Left cardiac atrium (tissue), 4 donors: Measurements from ENCODE around the gene APBB2. TPM values are rescaled to one million over a fixed set of nuclear protein-coding genes. Genes with fewer than 3 reads are reported as not detected.

ENCODE experiments used
- ATAC-seq, 2 donors: fragments of 200-7000 bp; cut with Tn5 transposase; one replicate each; pipeline ENCODE4 v1.9.1; 2020; ENCODE audit warnings: mild to moderate bottlenecking in 2 of 2, moderate library complexity in 2 of 2
- DNase-seq: peaks from one replicate; pipeline ENCODE4 v3.0.0-alpha.2; 2020
- intact Hi-C, 2 donors: fragments of 100-400 bp; cut with DNase I; formaldehyde crosslinking; loops; one replicate each; pipeline versions ENCODE4 v1.14.1 to v1.15.1; 2022 to 2023
- total RNA-seq, 2 donors: library from RNA; stranded (reverse); fragmentation: NEBNext Ultra II Directional; extraction: Animal tissue kit (Norgen Biotek cat#: 25700); gene quantifications; one replicate each; pipeline ENCODE4 v1.2.1, GENCODE V29; 2021
- donor health status: DM: no; HTN: yes; CAD: no.
- donor health status: DM: no; HTN: yes; CAD: no; lungs with severe emphysema.
- donor health status: DM: yes; HTN: yes; CAD: no.
- donor health status: Dilated cardiomyopathy.

The APBB2 gene
- total RNA-seq, 2 donors from 2014 or later: 53.0 to 56.5 TPM

DNA sequence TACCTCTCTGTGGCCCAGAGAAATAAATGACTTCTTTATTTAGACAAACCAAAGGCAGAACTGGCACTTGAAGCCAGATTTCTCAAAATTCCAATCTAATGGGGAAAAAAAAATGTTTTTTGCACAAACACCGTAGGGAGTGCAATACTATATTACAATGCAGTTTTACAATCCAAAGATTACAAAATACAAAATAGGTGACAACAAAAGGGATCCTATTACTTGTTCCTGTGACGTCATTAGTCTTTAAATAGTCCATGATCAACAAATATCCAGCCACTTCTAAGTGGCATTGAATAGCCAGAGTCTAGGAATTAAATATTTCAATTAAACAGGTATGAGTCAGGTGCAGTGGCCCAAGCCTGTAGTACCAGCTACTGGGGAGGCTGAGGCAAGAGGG, 3.0 kb upstream of the APBB2 start:
- no peak for ATAC-seq
- intact Hi-C loops: loop anchor here (5.0 to 10.0 kb wide), 2 partner anchors 290 to 473 kb away; partner anchors contain the start of gene NSUN7 (in 1 of the 2)
- no peak for DNase-seq

DNA sequence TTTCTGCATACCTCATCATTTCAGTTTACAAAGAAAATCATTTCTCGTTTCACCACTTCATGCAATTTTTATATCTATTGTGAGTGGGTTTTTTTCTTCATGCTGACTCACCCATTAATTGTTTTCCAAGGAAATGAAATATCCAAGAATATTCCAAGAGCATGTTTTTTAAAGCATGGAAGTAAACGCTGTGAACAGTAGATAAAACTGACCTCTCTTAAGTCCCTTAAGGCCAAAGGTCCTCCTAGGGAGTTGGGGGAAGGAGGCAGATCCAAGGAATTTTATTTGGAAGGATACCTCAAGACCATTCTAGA, 2.6 kb upstream of the APBB2 start:
- no peak for ATAC-seq
- no peak for DNase-seq
- intact Hi-C loops: loop anchor here (5.0 to 10.0 kb wide), 2 partner anchors 290 to 472 kb away; partner anchors contain the start of gene NSUN7 (in 1 of the 2)

DNA sequence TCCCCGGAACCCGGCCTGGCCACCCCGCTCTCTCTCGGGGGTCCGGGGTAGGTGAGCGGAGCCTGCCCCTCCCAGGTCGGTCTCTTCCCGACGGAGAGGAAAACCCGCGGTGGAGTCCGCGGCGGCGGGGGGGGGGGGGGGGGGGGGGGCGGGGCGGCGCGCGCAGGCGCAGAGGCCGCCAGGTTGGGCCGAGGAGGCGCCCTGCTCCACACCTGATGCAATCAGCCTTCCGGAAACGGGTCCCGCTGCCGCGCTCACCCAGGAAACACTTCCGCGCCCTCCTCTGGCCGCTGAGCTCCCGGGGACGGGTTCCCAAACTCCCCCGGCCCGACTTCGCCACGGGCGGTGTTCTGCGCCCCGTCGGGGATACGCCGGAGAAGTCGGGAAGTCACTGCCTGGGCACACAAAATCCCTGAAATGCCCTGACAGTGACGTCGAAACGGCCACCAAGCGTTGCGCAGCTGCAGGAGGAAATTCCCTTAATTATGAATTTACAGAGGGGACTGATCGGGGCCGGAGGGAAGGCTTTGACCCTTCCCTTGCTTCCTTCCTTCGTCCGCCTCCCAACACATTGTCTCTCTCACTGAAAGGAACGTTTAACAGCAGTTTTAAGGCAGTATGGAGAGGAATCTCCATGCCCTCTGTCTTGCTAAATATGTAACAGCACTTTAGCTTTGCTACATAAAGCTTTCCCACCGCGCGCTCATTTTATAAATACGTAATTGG, 2.1 kb upstream of the APBB2 start:
- intact Hi-C loops: loop anchor here (5.0 to 10.0 kb wide), 2 partner anchors 289 to 472 kb away; partner anchors contain the start of gene NSUN7 (in 1 of the 2)
- ATAC-seq: peak; percentile 38 to 58
- DNase-seq: peak; percentile 75

- intact Hi-C loops: loop anchor here (5.0 to 10.0 kb wide), 2 partner anchors 289 to 471 kb away; partner anchors contain the start of gene NSUN7 (in 1 of the 2)
- DNase-seq (no peak), ATAC-seq (no peak)
Observed at GRCh38 chr4:41215969-41216293, 1.6 kb upstream of the APBB2 start.

- no peak for DNase-seq
- no peak for ATAC-seq
- intact Hi-C loops: loop anchor here (5.0 to 10.0 kb wide), 2 partner anchors 288 to 470 kb away; partner anchors contain the start of gene NSUN7 (in 1 of the 2)
Observed at GRCh38 chr4:41215155-41215554, 813 bp upstream of the APBB2 start.

- intact Hi-C loops: loop anchor here (5.0 to 10.0 kb wide), 5 partner anchors 57 to 470 kb away; partner anchors contain the start of gene NSUN7 (in 1 of the 2)
- DNase-seq (no peak), ATAC-seq (no peak)
Observed at GRCh38 chr4:41214825-41215146, 444 bp upstream of the APBB2 start.

GRCh38 chr4:41213625-41214135, 662 bp downstream of the APBB2 start:
- DNase-seq (peak; percentile 35), ATAC-seq (peak; percentile 28 to 37)
- intact Hi-C loops: loop anchor here (2.0 to 10.0 kb wide), 6 partner anchors 56 to 469 kb away; partner anchors contain the start of gene NSUN7 (in 1 of the 2)

DNA sequence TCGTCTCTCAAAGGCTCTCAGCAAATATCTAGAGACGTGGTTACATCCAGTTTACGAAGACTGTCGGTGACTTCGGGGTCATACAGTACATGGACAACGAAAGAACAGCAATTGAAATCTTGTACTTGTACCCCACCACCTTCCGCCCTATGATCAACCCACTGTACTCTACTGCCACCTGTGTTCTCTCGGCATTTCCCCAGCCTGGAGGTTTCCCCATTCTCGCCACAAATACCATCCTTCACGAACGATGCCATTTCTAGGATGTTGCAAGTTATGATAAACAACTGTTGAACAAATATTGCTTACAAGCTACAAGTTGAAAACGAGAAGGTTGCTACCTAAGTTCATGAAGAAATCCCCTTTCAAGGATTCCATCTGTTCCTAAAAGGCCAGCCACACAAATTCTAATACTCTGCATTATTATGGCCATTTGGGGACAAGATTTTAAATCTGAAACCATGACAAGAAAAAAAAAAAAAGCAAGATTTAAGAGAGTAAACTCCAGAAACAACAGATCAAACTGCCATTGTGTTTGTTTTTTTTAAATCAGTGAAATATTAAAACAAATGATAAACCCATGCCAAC, 1.6 kb downstream of the APBB2 start:
- intact Hi-C loops: loop anchor here (2.0 to 10.0 kb wide), 6 partner anchors 55 to 468 kb away; partner anchors contain the start of gene NSUN7 (in 1 of the 2)
- ATAC-seq: peak in 1 of 2 donors; percentile 6
- DNase-seq: no peak

DNA sequence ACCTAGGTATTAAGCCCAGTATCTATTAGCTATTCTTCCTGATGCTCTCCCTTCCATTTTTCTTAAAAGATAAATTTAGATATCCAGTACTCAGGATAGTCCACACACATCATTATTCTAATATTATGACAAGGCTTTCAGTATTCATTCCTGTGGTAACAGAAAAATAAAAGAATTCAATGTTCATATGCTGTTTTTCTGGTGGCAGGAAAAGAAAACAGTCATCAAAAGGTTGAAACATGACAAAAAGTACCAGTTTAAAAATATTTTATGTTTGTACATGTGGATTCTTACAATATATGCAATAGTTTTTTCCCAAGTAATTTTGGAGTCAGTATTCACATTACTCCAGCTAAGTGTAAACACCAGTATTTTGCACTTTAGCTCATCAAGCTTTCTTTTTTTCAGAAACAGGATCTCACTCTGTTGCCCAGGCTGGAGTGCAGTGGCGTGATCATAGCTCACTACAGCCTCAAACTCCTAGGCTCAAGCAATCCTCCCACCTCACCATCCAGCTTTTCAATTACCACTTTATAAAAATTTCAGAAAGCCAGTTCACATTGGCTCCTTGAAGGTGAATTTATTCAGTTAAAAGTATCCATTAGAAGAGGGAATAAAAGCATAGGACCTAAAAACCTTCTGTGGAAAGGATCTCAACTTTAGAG, 2.3 kb downstream of the APBB2 start:
- ATAC-seq (no peak), DNase-seq (no peak)
- intact Hi-C loops: loop anchor here (2.0 to 10.0 kb wide), 6 partner anchors 55 to 467 kb away; partner anchors contain the start of gene NSUN7 (in 1 of the 2)

- no peak for ATAC-seq
- intact Hi-C loops: loop anchor here (5.0 to 10.0 kb wide), 5 partner anchors 53 to 465 kb away; partner anchors contain the start of gene NSUN7 (in 1 of the 2)
- DNase-seq: no peak
Observed at GRCh38 chr4:41209901-41210300, 4.4 kb downstream of the APBB2 start.

GRCh38 chr4:41209187-41209586, 5.2 kb downstream of the APBB2 start:
- DNase-seq (no peak), ATAC-seq (no peak)
- intact Hi-C loops: no loop called here

DNA sequence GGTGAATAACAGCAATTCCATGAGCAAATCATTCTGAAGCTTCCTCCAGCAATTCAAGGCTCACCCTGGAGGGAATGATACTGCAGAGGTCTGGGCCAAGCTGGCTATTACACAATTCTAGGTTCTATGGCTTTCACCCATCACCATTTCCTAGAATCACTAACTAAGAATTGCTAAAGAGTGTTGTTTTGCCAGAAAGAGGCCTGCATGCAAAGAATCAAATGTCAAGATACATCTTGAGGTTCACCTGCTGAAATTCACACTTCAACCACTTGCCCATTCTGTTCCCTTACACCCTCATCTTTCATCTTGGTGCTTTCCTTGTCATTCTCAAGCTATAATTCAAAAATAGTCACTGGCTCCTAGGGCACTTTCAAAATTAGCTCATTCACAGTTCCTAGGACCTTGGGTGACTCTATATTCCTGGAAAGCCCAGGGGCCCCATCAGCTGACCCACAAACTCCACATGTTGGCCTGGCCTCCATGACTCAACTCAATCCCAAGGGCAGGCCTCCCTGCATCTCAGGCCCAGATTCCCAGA, 7.0 kb downstream of the APBB2 start:
- intact Hi-C loops: no loop called here
- peak; percentile 29 to 58 for ATAC-seq
- DNase-seq: peak; percentile 34

- ATAC-seq (no peak), DNase-seq (no peak)
- intact Hi-C loops: no loop called here
Observed at GRCh38 chr4:41205854-41206460, 8.4 kb downstream of the APBB2 start.

- no peak for DNase-seq
- no peak for ATAC-seq
- intact Hi-C loops: no loop called here
Observed at GRCh38 chr4:41205130-41205529, 9.2 kb downstream of the APBB2 start.

- peak; percentile 87 to 89 for ATAC-seq
- intact Hi-C loops: no loop called here
Observed at GRCh38 chr4:41204400-41204978, 9.9 kb downstream of the APBB2 start.

GRCh38 chr4:41203841-41204240, 10.5 kb downstream of the APBB2 start:
- intact Hi-C loops: no loop called here

More at GRCh38 chr4:41204400-41204978, 9.9 kb downstream of the APBB2 start:
- peak; percentile 74 for DNase-seq

GRCh38 chr4:41202820-41203568, 11.3 kb downstream of the APBB2 start:
- intact Hi-C loops: no loop called here
- DNase-seq (no peak), ATAC-seq (no peak)

More at GRCh38 chr4:41203841-41204240, 10.5 kb downstream of the APBB2 start:
- DNase-seq: no peak
- no peak for ATAC-seq

DNA sequence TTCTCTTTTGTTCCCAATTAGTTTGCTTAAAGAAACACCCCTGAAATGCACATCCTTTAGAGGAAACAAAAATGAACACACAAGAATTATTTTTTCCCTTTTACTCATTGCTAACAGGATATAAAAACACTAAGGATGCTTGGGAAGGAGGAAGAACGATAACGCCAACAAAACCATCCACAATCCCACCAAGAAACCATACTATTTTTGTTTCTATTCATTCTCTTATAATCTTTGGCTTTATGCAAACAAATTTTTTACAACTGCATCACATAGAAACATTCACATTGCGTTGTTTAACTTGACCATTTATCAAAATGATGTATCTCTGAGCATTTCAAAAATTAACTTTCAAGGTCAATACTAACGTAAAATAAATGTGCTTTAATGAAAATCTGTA, 12.0 kb downstream of the APBB2 start:
- DNase-seq (no peak), ATAC-seq (no peak)
- intact Hi-C loops: no loop called here
